Loucy (cell line): Measurements from ENCODE around the gene TCN1.

ENCODE experiments used
- CTCF ChIP-seq: fragments of 200-600 bp; sonication (generic); conservative IDR thresholded peaks from 2 replicates; pipeline ENCODE4 v1.5.1; 2014; ENCODE audit warnings: mild to moderate bottlenecking, antibody characterized with exemption, low read length
- EZH2phosphoT487 ChIP-seq: fragments of 200-600 bp; IDR thresholded peaks from 2 replicates; pipeline ENCODE4 v1.6.1; 2018; ENCODE audit warnings: antibody characterized with exemption, mild to moderate bottlenecking, moderate library complexity, borderline replicate concordance

- TF ChIP-seq CTCF = no peak
- TF ChIP-seq EZH2phosphoT487 = no peak
Measured at GRCh38 chr11:59846556-59846955, 19.7 kb downstream of the TCN1 start.
